IMR-90 (cell line): ENCODE measurements around the gene FMN2. TPM values are rescaled to one million over a fixed set of nuclear protein-coding genes. Genes with fewer than 3 reads are reported as not detected.

Experiments
- ATAC-seq: fragments of 200-7000 bp; cut with Tn5 transposase; 2 replicates; pipeline ENCODE4 v1.9.1; 2020; ENCODE audit warnings: low read depth, mild to moderate bottlenecking, moderate library complexity
- BruUV-seq: library from RNA; stranded (reverse); fragments of 400-500 nt; replicated peaks from 2 replicates; lab custom pipeline; 2021; lab: Mats Ljungman, UMichigan
- CTCF ChIA-PET: fragments of 300-600 bp; formaldehyde crosslinking; extraction: SDS; loops from one replicate; lab custom pipeline; 2021; ENCODE audit warnings: antibody characterized with exemption; lab: Yijun Ruan, JAX
- POLR2A ChIA-PET: fragments of 300-600 bp; sonication (Branson Sonifier 250); formaldehyde crosslinking; loops from one replicate; lab custom pipeline; 2022; ENCODE audit warnings: antibody characterized with exemption; ENCODE audit not compliant: unreplicated experiment; lab: Charles Lee
- DNase-seq: peaks from one replicate; pipeline ENCODE4 v3.0.0; 2013
- H2AFZ ChIP-seq: replicated peaks from 2 replicates; pipeline ENCODE3; 2013; ENCODE audit warnings: low read length, mild to moderate bottlenecking; ENCODE audit not compliant: poor library complexity
- H2AK5ac ChIP-seq: 2 replicates; pipeline ENCODE4 v1.6.1; 2013; ENCODE audit warnings: low read depth, low read length, inconsistent platforms
- H2AK9ac ChIP-seq: replicated peaks from 2 replicates; pipeline ENCODE3; 2013; ENCODE audit warnings: mild to moderate bottlenecking, low read depth, low read length, moderate library complexity; ENCODE audit not compliant: poor library complexity
- H2BK120ac ChIP-seq: 2 replicates; pipeline ENCODE4 v1.6.1; 2013; ENCODE audit warnings: low read depth, low read length, inconsistent platforms
- H2BK15ac ChIP-seq: 3 replicates; pipeline ENCODE4 v1.6.1; 2013; ENCODE audit warnings: low read depth, low read length, inconsistent platforms
- H2BK20ac ChIP-seq: 2 replicates; pipeline ENCODE4 v1.6.1; 2013; ENCODE audit warnings: low read depth, mild to moderate bottlenecking, inconsistent platforms, low read length, moderate library complexity
- H2BK5ac ChIP-seq: 2 replicates; pipeline ENCODE4 v1.6.1; 2013; ENCODE audit warnings: mild to moderate bottlenecking, low read depth, low read length, inconsistent platforms; ENCODE audit not compliant: poor library complexity, severe bottlenecking
- H3K14ac ChIP-seq: replicated peaks from 2 replicates; pipeline ENCODE4 v1.6.1; 2013; ENCODE audit warnings: low read depth, low read length, inconsistent platforms
- H3K18ac ChIP-seq: 2 replicates; pipeline ENCODE4 v1.6.1; 2013; ENCODE audit warnings: low read depth, low read length, control low read depth
- H3K23ac ChIP-seq: 2 replicates; pipeline ENCODE4 v1.6.1; 2013; ENCODE audit warnings: low read depth, low read length, inconsistent platforms
- H3K27ac ChIP-seq: 2 replicates; pipeline ENCODE4 v1.5.1; 2013; ENCODE audit warnings: mild to moderate bottlenecking, control low read depth, low read length; ENCODE audit not compliant: insufficient read depth
- H3K27me3 ChIP-seq: 2 replicates; pipeline ENCODE4 v1.6.1; 2013; ENCODE audit warnings: low read length; ENCODE audit not compliant: control insufficient read depth, insufficient read depth
- H3K36me3 ChIP-seq: 2 replicates; pipeline ENCODE4 v1.6.1; 2013; ENCODE audit warnings: low read length, mixed read lengths; ENCODE audit not compliant: control insufficient read depth, insufficient read depth
- H3K4ac ChIP-seq: 2 replicates; pipeline ENCODE4 v1.6.1; 2013; ENCODE audit warnings: low read depth, low read length, inconsistent platforms
- H3K4me1 ChIP-seq: 2 replicates; pipeline ENCODE4 v1.6.1; 2013; ENCODE audit warnings: low read length, mixed read lengths; ENCODE audit not compliant: control insufficient read depth, insufficient read depth
- H3K4me2 ChIP-seq: 2 replicates; pipeline ENCODE4 v1.6.1; 2013; ENCODE audit warnings: low read depth, mild to moderate bottlenecking, control low read depth, low read length, moderate library complexity
- H3K4me3 ChIP-seq: 2 replicates; pipeline ENCODE4 v1.5.1; 2013; ENCODE audit warnings: low read depth, mild to moderate bottlenecking, control low read depth, low read length, moderate library complexity; ENCODE audit not compliant: insufficient read depth
- H3K56ac ChIP-seq: 2 replicates; pipeline ENCODE4 v1.6.1; 2013; ENCODE audit warnings: low read length, inconsistent platforms; ENCODE audit not compliant: insufficient read depth; ENCODE audit errors: extremely low read depth
- H3K79me1 ChIP-seq, 2 experiments: 2 replicates each; pipeline ENCODE4 v1.6.1; 2013; ENCODE audit warnings: low read length in 2 of 2, inconsistent platforms in 1 of 2, low read depth in 1 of 2
- H3K9ac ChIP-seq: 2 replicates; pipeline ENCODE4 v1.6.1; 2013; ENCODE audit warnings: low read depth, low read length, control low read depth
- H3K9me1 ChIP-seq: 2 replicates; pipeline ENCODE4 v1.6.1; 2013; ENCODE audit warnings: low read length, inconsistent platforms; ENCODE audit not compliant: insufficient read depth
- H3K9me3 ChIP-seq: 2 replicates; pipeline ENCODE4 v1.6.1; 2013; ENCODE audit warnings: low read length; ENCODE audit not compliant: control insufficient read depth, insufficient read depth
- H4K20me1 ChIP-seq: 2 replicates; pipeline ENCODE4 v1.6.1; 2013; ENCODE audit warnings: low read length, inconsistent platforms; ENCODE audit not compliant: insufficient read depth
- H4K5ac ChIP-seq: 2 replicates; pipeline ENCODE4 v1.6.1; 2013; ENCODE audit warnings: mild to moderate bottlenecking, low read depth, low read length, control low read depth
- H4K8ac ChIP-seq, 2 experiments: 2 replicates each; pipeline ENCODE4 v1.6.1; 2013; ENCODE audit warnings: low read depth in 2 of 2, low read length in 2 of 2, control low read depth in 1 of 2, inconsistent platforms in 1 of 2
- H4K91ac ChIP-seq: 2 replicates; pipeline ENCODE4 v1.6.1; 2013; ENCODE audit warnings: low read depth, low read length, inconsistent platforms; ENCODE audit not compliant: insufficient read depth
- BHLHE40 ChIP-seq: fragments of 150-350 bp; IDR thresholded peaks from 2 replicates; pipeline ENCODE4 v1.6.1; 2016; ENCODE audit warnings: mild to moderate bottlenecking, low read depth, low read length
- FOS ChIP-seq: fragments of 150-350 bp; IDR thresholded peaks from 2 replicates; pipeline ENCODE4 v1.6.1; 2016; ENCODE audit warnings: low read depth, low read length
- MAFK ChIP-seq: IDR thresholded peaks from 2 replicates; pipeline ENCODE4 v1.6.1; 2012; ENCODE audit warnings: low read depth, low read length, improper control_type of control experiment
- POLR2A ChIP-seq: IDR thresholded peaks from 2 replicates; pipeline ENCODE4 v1.6.1; 2012; ENCODE audit warnings: mild to moderate bottlenecking, low read depth, low read length
- RFX5 ChIP-seq: IDR thresholded peaks from 2 replicates; pipeline ENCODE4 v1.8.0; 2012; ENCODE audit warnings: low read depth, mild to moderate bottlenecking, low read length, moderate library complexity
- SMC3 ChIP-seq: fragments of 150-350 bp; IDR thresholded peaks from 2 replicates; pipeline ENCODE4 v1.6.1; 2016; ENCODE audit warnings: low read depth, mild to moderate bottlenecking, antibody characterized with exemption, low read length, moderate library complexity
- WGBS, 2 experiments: methylation state at CpG; one replicate each; pipeline versions ENCODE4 v1.1.5 to v1.1.7; 2013; ENCODE audit warnings: missing lambda C conversion rate in 2 of 2; ENCODE audit not compliant: insufficient read length in 1 of 2; ENCODE audit errors: extremely low coverage in 2 of 2; 5-methylcytosine and 5-hydroxymethylcytosine counted together
- dilution Hi-C: fragments of 300-500 bp; cut with HindIII; formaldehyde crosslinking; loops from one replicate; pipeline ENCODE4 v1.14.3; 2018; ENCODE audit warnings: low sequenced_read_pairs; ENCODE audit not compliant: unreplicated experiment
- in situ Hi-C: fragments of 300-500 bp; cut with MboI; formaldehyde crosslinking; loops from 3 replicates; pipeline ENCODE4 v1.14.3; 2019; ENCODE audit warnings: low sequenced_read_pairs, inconsistent platforms, mixed read lengths
- intact Hi-C: fragments of 100-400 bp; cut with micrococcal nuclease; formaldehyde crosslinking; loops from 2 replicates; pipeline ENCODE4 v1.10.0; 2022
- polyA plus RNA-seq, 3 experiments: library from polyadenylated mRNA; depleted of rRNA; stranded (reverse); fragments of >200 nt; gene quantifications; 2 replicates each; pipeline ENCODE4 v1.2.3, GENCODE V29; 2012; ENCODE audit warnings: low replicate concordance in 1 of 3
- total RNA-seq: library from RNA; depleted of rRNA; stranded (reverse); fragments of >200 nt; gene quantifications from 2 replicates; pipeline ENCODE4 v1.2.3, GENCODE V29; 2012
- TF ChIP-seq, protein P1 (sequence below): fragments of 150-350 bp; IDR thresholded peaks from 2 replicates; pipeline ENCODE4 v1.6.1; 2017; ENCODE audit warnings: mild to moderate bottlenecking, antibody characterized with exemption, low read length, low read depth

The FMN2 gene
- total and polyA plus RNA-seq, 2 of the 4 experiments (the other 2 are of a cell fraction), result 29.0 to 35.8 TPM

DNA sequence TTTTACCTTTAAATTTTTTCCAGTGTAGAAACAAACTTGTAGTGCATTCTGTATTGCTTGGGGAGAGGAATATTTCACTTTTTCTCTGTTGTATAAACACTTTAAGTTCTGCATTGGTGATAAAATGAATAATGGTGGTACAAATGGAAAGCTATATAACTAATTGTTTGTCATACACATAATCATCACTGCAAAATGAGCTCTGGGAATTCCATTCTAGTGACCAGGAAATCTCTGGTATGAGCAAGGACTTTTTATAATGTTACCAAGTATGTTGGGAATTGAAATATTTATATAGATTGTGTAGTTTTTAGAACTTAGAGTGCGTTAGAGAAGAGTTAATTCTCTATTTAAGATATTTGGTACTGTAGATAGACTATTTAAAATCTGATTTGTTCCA, 5.0 kb upstream of the FMN2 start:
- ChIA-PET POLR2A (interaction anchor here (0.5 kb wide), 1 partner anchor 16 kb away, joined by 8 read pairs; no protein-coding TSS in a partner anchor), CTCF (interaction anchor here (1.0 kb wide), 1 partner anchor 59 kb away, joined by 3 read pairs; no protein-coding TSS in a partner anchor)
- H3K14ac ChIP-seq, result no peak overlapping the region
- in situ Hi-C loops (no loop called here), dilution Hi-C loops (no loop called here), intact Hi-C loops (no loop called here)
- DNase-seq (peak; percentile 68), ATAC-seq (peak; percentile 48)
- H3K36me3 ChIP-seq, result no peaks in the 10 kb centered on the region
- H3K4me3 ChIP-seq, result no peak overlapping the region
- H3K4ac ChIP-seq, result no peak overlapping the region
- H3K9me3 ChIP-seq, result no peaks in the 10 kb centered on the region
- H4K5ac ChIP-seq, result no peak overlapping the region
- WGBS, 2 experiments, result 100% methylated on average over 1 of the region's 1 CpG; no CpG with 5 or more reads in 1 of the 2 experiments
- H2AK5ac ChIP-seq, result no peak overlapping the region
- H3K9me1 ChIP-seq, result peaks cover 6% of the 10 kb centered on the region
- no peak overlapping the region for H3K9ac ChIP-seq
- no peak overlapping the region for H3K56ac ChIP-seq
- BruUV-seq, result no TSS peak
- no peak overlapping the region for H2AFZ ChIP-seq
- H3K4me2 ChIP-seq, result peak overlapping the region; percentile 42; the same call in 1 of the 2 replicates
- H3K18ac ChIP-seq, result no peak overlapping the region
- H2BK5ac ChIP-seq, result peak overlapping the region; percentile 95
- H3K23ac ChIP-seq, result no peak overlapping the region
- H3K79me1 ChIP-seq, result peaks cover 2 to 5% of the 10 kb centered on the region in 2 experiments; a peak in 1 of 4 replicates
- no peak overlapping the region for H2BK15ac ChIP-seq
- no peaks in the 10 kb centered on the region for H4K20me1 ChIP-seq
- H4K8ac ChIP-seq, result no peak overlapping the region; a peak in 1 of 4 replicates
- H2BK120ac ChIP-seq, result peak overlapping the region; percentile 98
- H3K27me3 ChIP-seq, result no peaks in the 10 kb centered on the region
- no peak overlapping the region for H2AK9ac ChIP-seq
- H3K27ac ChIP-seq, result no peak overlapping the region; the same call in 1 of the 2 replicates
- peaks cover 8% of the 10 kb centered on the region for H3K4me1 ChIP-seq
- no peak for TF ChIP-seq SMC3
- TF ChIP-seq, protein P1, sequence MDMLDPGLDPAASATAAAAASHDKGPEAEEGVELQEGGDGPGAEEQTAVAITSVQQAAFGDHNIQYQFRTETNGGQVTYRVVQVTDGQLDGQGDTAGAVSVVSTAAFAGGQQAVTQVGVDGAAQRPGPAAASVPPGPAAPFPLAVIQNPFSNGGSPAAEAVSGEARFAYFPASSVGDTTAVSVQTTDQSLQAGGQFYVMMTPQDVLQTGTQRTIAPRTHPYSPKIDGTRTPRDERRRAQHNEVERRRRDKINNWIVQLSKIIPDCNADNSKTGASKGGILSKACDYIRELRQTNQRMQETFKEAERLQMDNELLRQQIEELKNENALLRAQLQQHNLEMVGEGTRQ, result no peak
- TF ChIP-seq MAFK, result no peak
- no peak for TF ChIP-seq FOS
- no peak for TF ChIP-seq RFX5
- no peak for TF ChIP-seq POLR2A
- TF ChIP-seq BHLHE40, result no peak
- no peak overlapping the region for H4K91ac ChIP-seq
- H2BK20ac ChIP-seq, result peak overlapping the region; percentile 85; the same call in 1 of the 2 replicates
